ENCODE data around the gene TOPAZ1. TPM values are rescaled to one million over a fixed set of nuclear protein-coding genes. Genes with fewer than 3 reads are reported as not detected.

TOPAZ1 gene
- total and polyA plus RNA-seq, 9 of the 15 experiments (the other 6 are each of a cell fraction or from before 2014, with no cell fraction given) = 0.01 TPM; not detected in 8

DNA sequence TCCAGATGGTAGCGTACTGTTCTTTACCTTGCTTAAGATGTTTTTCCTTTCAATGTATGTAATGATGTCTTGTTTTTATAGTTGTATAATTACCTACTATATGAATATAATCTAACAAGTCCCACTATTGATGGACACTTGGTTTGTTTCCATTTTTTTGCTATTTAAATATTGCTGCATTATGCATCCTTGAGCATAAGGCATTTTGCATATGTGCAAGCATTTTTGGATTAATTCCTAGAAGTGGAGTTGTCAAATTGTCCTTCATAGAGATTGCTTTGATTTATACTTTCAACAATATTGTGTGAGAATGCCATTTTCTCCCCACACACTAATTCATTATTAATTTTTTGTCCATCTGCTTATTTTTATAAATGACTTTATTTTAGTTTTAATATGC, 17.7 kb downstream of the TOPAZ1 start:
- ChIA-PET CTCF (ENCODE audit: low intra/inter-chr PET ratio) (no interaction called here), POLR2A (no interaction called here)
- in situ Hi-C loops (cut with MboI) (no loop called here), intact Hi-C loops (cut with micrococcal nuclease) (no loop called here)
- Histone ChIP-seq H3K36me3 (ENCODE audit: control insufficient read depth, insufficient read depth, low read length) (no peaks in the 10 kb centered on the region), H4K20me1 (replicated peaks; ENCODE audit: control insufficient read depth, insufficient read depth, low read length) (no peaks in the 10 kb centered on the region), H3K9me1 (ENCODE audit: control insufficient read depth, insufficient read depth, low read length) (no peaks in the 10 kb centered on the region), H2AFZ (ENCODE audit: low read depth, low read length) (no peak overlapping the region), H3K27me3 (ENCODE audit: control insufficient read depth in 2 of 2, insufficient read depth in 2 of 2, low read length in 2 of 2) (no peaks in the 10 kb centered on the region), H3K9ac (ENCODE audit: insufficient read depth in 1 of 2, low read depth in 2 of 2, low read length in 2 of 2) (no peak overlapping the region), H3K9me3 (replicated peaks; ENCODE audit: control insufficient read depth, insufficient read depth, low read depth, low read length) (no peaks in the 10 kb centered on the region), H3K27ac (ENCODE audit: extremely low read depth, low read depth, low read length) (no peak overlapping the region), H3K4me3 (no peak overlapping the region), H3K4me1 (replicated peaks in 1 of 2; ENCODE audit: control insufficient read depth in 2 of 2, insufficient read depth in 2 of 2, low read length in 2 of 2) (no peaks in the 10 kb centered on the region), H3K79me2 (ENCODE audit: control insufficient read depth, insufficient read depth, low read length) (no peaks in the 10 kb centered on the region), H3K4me2 (ENCODE audit: insufficient read depth, low read length) (no peak overlapping the region)
- WGBS (ENCODE audit: insufficient coverage, low coverage, missing lambda C conversion rate) = 75% methylated on average over 1 of the region's 1 CpG
- no TSS peak for BruUV-seq (replicated peaks)
- FAIRE-seq (no peak), DNase-seq (ENCODE audit: extremely low read depth in 1 of 4, low spot score in 3 of 4) (no peak), ATAC-seq (no peak)
- TF ChIP-seq ZNF23 (CRISPR knock-in tag; IDR thresholded peaks at IDR 0.05) = no peak
- TF ChIP-seq FUS (optimal IDR thresholded peaks at IDR 0.05; ENCODE audit: low read depth, low read length) = no peak
- no peak for TF ChIP-seq CHD1 (IDR thresholded peaks at IDR 0.05; ENCODE audit: low read length)
- TF ChIP-seq ATF1 (CRISPR knock-in tag; IDR thresholded peaks at IDR 0.05) = no peak
- TF ChIP-seq ATF1 (tag; IDR thresholded peaks at IDR 0.05) = no peak
- no peak for TF ChIP-seq JUN (IDR thresholded peaks at IDR 0.05; ENCODE audit: borderline replicate concordance, low read depth, low read length)
- TF ChIP-seq JUN (CRISPR knock-in tag; IDR thresholded peaks at IDR 0.05; ENCODE audit: borderline replicate concordance) = no peak
- TF ChIP-seq, protein P1, sequence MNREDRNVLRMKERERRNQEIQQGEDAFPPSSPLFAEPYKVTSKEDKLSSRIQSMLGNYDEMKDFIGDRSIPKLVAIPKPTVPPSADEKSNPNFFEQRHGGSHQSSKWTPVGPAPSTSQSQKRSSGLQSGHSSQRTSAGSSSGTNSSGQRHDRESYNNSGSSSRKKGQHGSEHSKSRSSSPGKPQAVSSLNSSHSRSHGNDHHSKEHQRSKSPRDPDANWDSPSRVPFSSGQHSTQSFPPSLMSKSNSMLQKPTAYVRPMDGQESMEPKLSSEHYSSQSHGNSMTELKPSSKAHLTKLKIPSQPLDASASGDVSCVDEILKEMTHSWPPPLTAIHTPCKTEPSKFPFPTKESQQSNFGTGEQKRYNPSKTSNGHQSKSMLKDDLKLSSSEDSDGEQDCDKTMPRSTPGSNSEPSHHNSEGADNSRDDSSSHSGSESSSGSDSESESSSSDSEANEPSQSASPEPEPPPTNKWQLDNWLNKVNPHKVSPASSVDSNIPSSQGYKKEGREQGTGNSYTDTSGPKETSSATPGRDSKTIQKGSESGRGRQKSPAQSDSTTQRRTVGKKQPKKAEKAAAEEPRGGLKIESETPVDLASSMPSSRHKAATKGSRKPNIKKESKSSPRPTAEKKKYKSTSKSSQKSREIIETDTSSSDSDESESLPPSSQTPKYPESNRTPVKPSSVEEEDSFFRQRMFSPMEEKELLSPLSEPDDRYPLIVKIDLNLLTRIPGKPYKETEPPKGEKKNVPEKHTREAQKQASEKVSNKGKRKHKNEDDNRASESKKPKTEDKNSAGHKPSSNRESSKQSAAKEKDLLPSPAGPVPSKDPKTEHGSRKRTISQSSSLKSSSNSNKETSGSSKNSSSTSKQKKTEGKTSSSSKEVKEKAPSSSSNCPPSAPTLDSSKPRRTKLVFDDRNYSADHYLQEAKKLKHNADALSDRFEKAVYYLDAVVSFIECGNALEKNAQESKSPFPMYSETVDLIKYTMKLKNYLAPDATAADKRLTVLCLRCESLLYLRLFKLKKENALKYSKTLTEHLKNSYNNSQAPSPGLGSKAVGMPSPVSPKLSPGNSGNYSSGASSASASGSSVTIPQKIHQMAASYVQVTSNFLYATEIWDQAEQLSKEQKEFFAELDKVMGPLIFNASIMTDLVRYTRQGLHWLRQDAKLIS (CRISPR knock-in tag; IDR thresholded peaks at IDR 0.05) = no peak
- no peak for TF ChIP-seq ZC3H4 (CRISPR knock-in tag; IDR thresholded peaks at IDR 0.05; ENCODE audit: borderline replicate concordance)
- TF ChIP-seq ZNF584 (CRISPR knock-in tag; IDR thresholded peaks at IDR 0.05; ENCODE audit: low read depth) = no peak

Data from K562 (cell line).